GM12878 (cell line): Measurements from ENCODE around the gene GRIA4. TPM values are rescaled to one million over a fixed set of nuclear protein-coding genes. Genes with fewer than 3 reads are reported as not detected.

Experiments
- ATAC-seq: fragments of 200-7000 bp; cut with Tn5 transposase; 3 replicates; pipeline ENCODE4 v1.9.1; 2020; ENCODE audit warnings: mild to moderate bottlenecking, moderate library complexity
- BruUV-seq: library from RNA; stranded (reverse); fragments of 400-500 nt; replicated peaks from 2 replicates; lab custom pipeline; 2021; lab: Mats Ljungman, UMichigan
- CTCF ChIA-PET: fragments of 300-600 bp; sonication (Branson Sonifier 250); formaldehyde crosslinking; extraction: SDS; loops from one replicate; lab custom pipeline; 2021; ENCODE audit warnings: inconsistent platforms; lab: Yijun Ruan, JAX
- POLR2A ChIA-PET: fragments of 350-600 bp; formaldehyde crosslinking; extraction: SDS; loops from one replicate; lab custom pipeline; 2021; ENCODE audit warnings: inconsistent platforms; lab: Charles Lee
- RAD21 ChIA-PET: fragments of 300-600 bp; sonication (Branson Sonifier 250); formaldehyde crosslinking; loops from one replicate; lab custom pipeline; 2023; ENCODE audit warnings: antibody characterized with exemption; ENCODE audit not compliant: unreplicated experiment; lab: Charles Lee
- SMC1A ChIA-PET: fragments of 300-600 bp; sonication (Branson Sonifier 250); formaldehyde crosslinking; loops from one replicate; lab custom pipeline; 2023; ENCODE audit not compliant: unreplicated experiment, uncharacterized antibody; lab: Charles Lee
- DNase-seq: peaks from one replicate; pipeline ENCODE4 v3.0.0-alpha.2; 2011; ENCODE audit warnings: low read depth, low spot score
- FAIRE-seq: peaks from 3 replicates; lab custom pipeline; 2011; peaks lifted over from hg19 to GRCh38; lab: Jason Lieb, UNC
- H2AFZ ChIP-seq: 2 replicates; pipeline ENCODE4 v1.6.0; 2011; ENCODE audit warnings: low read depth, low read length, control low read depth; ENCODE audit not compliant: control insufficient read depth
- H3K27ac ChIP-seq: 2 replicates; pipeline ENCODE4 v1.5.1; 2011; ENCODE audit warnings: control low read depth; ENCODE audit not compliant: control insufficient read depth, insufficient read depth
- H3K27me3 ChIP-seq, 2 experiments: replicated peaks in 1 of 2; 2 replicates each; pipeline versions ENCODE4 v1.6.0 to v1.6.1; 2011; ENCODE audit warnings: low read length in 1 of 2; ENCODE audit not compliant: control insufficient read depth in 2 of 2, insufficient read depth in 2 of 2
- H3K36me3 ChIP-seq, 2 experiments: 2 replicates each; pipeline ENCODE4 v1.5.1; 2011; ENCODE audit warnings: low read length in 1 of 2; ENCODE audit not compliant: control insufficient read depth in 2 of 2, insufficient read depth in 2 of 2
- H3K4me1 ChIP-seq: 2 replicates; pipeline ENCODE4 v1.6.1; 2011; ENCODE audit warnings: mild to moderate bottlenecking, low read length, moderate library complexity, mixed read lengths; ENCODE audit not compliant: control insufficient read depth, insufficient read depth
- H3K4me2 ChIP-seq: 2 replicates; pipeline ENCODE4 v1.6.0; 2011; ENCODE audit warnings: control low read depth; ENCODE audit not compliant: control insufficient read depth, insufficient read depth
- H3K4me3 ChIP-seq: fragments of 200-600 bp; sonication (generic); 2 replicates; pipeline ENCODE4 v1.5.1; 2016
- H3K79me2 ChIP-seq: 2 replicates; pipeline ENCODE4 v1.6.0; 2011; ENCODE audit warnings: low read length; ENCODE audit not compliant: control insufficient read depth, insufficient read depth
- H3K9ac ChIP-seq: 2 replicates; pipeline ENCODE4 v1.8.0; 2011; ENCODE audit warnings: low read length, control low read depth, mixed read lengths; ENCODE audit not compliant: control insufficient read depth, insufficient read depth
- H3K9me3 ChIP-seq: replicated peaks from 3 replicates; pipeline ENCODE4 v1.5.1; 2011; ENCODE audit warnings: mild to moderate bottlenecking, low read length; ENCODE audit not compliant: control insufficient read depth, insufficient read depth
- H4K20me1 ChIP-seq: 2 replicates; pipeline ENCODE4 v1.6.0; 2011; ENCODE audit not compliant: control insufficient read depth, insufficient read depth
- ASH2L ChIP-seq: fragments of 300-600, 200-600 bp; sonication (generic); IDR thresholded peaks from 2 replicates; pipeline ENCODE4 v1.6.1; 2017; ENCODE audit warnings: low read depth, mild to moderate bottlenecking, borderline replicate concordance
- ATF7 ChIP-seq: fragments of 450-650 bp; IDR thresholded peaks from 2 replicates; pipeline ENCODE4 v1.6.1; 2016; ENCODE audit warnings: low read depth, mild to moderate bottlenecking
- BCL3 ChIP-seq: IDR thresholded peaks from 2 replicates; pipeline ENCODE4 v1.6.1; 2011; ENCODE audit warnings: borderline replicate concordance, low read depth, mild to moderate bottlenecking, moderate library complexity, low read length; ENCODE audit not compliant: insufficient read depth, poor library complexity, severe bottlenecking
- BMI1 ChIP-seq: fragments of 450-650 bp; IDR thresholded peaks from 2 replicates; pipeline ENCODE4 v1.6.1; 2016; ENCODE audit warnings: mild to moderate bottlenecking, moderate library complexity, borderline replicate concordance
- BRCA1 ChIP-seq: IDR thresholded peaks from 2 replicates; pipeline ENCODE4 v1.6.1; 2011; ENCODE audit warnings: low read depth, low read length, improper control_type of control experiment
- ELK1 ChIP-seq: IDR thresholded peaks from 2 replicates; pipeline ENCODE4 v1.6.1; 2012; ENCODE audit warnings: low read depth, low read length, improper control_type of control experiment
- HDAC6 ChIP-seq: fragments of 200-600 bp; sonication (generic); IDR thresholded peaks from one replicate; pipeline ENCODE4 v1.8.0; 2017; ENCODE audit warnings: antibody characterized with exemption; ENCODE audit not compliant: unreplicated experiment
- HDGF ChIP-seq: fragments of 450-650 bp; IDR thresholded peaks from 2 replicates; pipeline ENCODE4 v1.6.1; 2016; ENCODE audit warnings: antibody characterized with exemption
- MTA3 ChIP-seq: IDR thresholded peaks from 2 replicates; pipeline ENCODE4 v1.6.1; 2012; ENCODE audit warnings: low read length, inconsistent platforms, borderline replicate concordance
- NFYB ChIP-seq: IDR thresholded peaks from 2 replicates; pipeline ENCODE4 v1.6.1; 2011; ENCODE audit warnings: low read depth, mild to moderate bottlenecking, low read length, improper control_type of control experiment, moderate library complexity; ENCODE audit not compliant: insufficient read depth
- PBX3 ChIP-seq: IDR thresholded peaks from 2 replicates; pipeline ENCODE4 v1.6.1; 2011; ENCODE audit warnings: mild to moderate bottlenecking, low read depth, low read length, moderate library complexity; ENCODE audit not compliant: insufficient replicate concordance
- PML ChIP-seq: IDR thresholded peaks from 2 replicates; pipeline ENCODE4 v1.6.1; 2012; ENCODE audit warnings: low read length, inconsistent platforms
- POLR2AphosphoS5 ChIP-seq: IDR thresholded peaks from 2 replicates; pipeline ENCODE4 v1.6.1; 2011; ENCODE audit warnings: mild to moderate bottlenecking, low read length, inconsistent platforms
- RAD51 ChIP-seq: fragments of 450-650 bp; IDR thresholded peaks from 2 replicates; pipeline ENCODE4 v1.6.1; 2016; ENCODE audit warnings: moderate library complexity, mild to moderate bottlenecking, inconsistent platforms
- SUPT20H ChIP-seq: IDR thresholded peaks from 2 replicates; pipeline ENCODE4 v1.6.1; 2011; ENCODE audit warnings: low read depth, mild to moderate bottlenecking, low read length, moderate library complexity, borderline replicate concordance; ENCODE audit not compliant: control insufficient read depth
- TAF1 ChIP-seq: IDR thresholded peaks from 2 replicates; pipeline ENCODE4 v1.6.1; 2011; ENCODE audit warnings: mild to moderate bottlenecking, low read depth, low read length, borderline replicate concordance
- TCF7 ChIP-seq: IDR thresholded peaks from 2 replicates; pipeline ENCODE4 v1.6.1; 2014; ENCODE audit warnings: antibody characterized with exemption, borderline replicate concordance
- YY1 ChIP-seq: IDR thresholded peaks from 2 replicates; pipeline ENCODE4 v1.6.1; 2011; ENCODE audit warnings: low read depth, mild to moderate bottlenecking, low read length
- ZNF24 ChIP-seq: fragments of 450-650 bp; IDR thresholded peaks from 2 replicates; pipeline ENCODE4 v1.6.1; 2017; ENCODE audit warnings: antibody characterized with exemption, mild to moderate bottlenecking
- WGBS: methylation state at CpG from one replicate; pipeline ENCODE4 v1.1.6; 2016; ENCODE audit warnings: low lambda C conversion rate; ENCODE audit not compliant: insufficient replicate concordance, insufficient coverage; ENCODE audit errors: missing lambda C conversion rate; 5-methylcytosine and 5-hydroxymethylcytosine counted together
- in situ Hi-C: fragments of 300-500 bp; cut with MboI; formaldehyde crosslinking; loops from 9 replicates; pipeline ENCODE4 v1.14.3; 2018; ENCODE audit warnings: mixed read lengths
- intact Hi-C: fragments of 100-400 bp; cut with micrococcal nuclease; formaldehyde crosslinking; loops from one replicate; pipeline ENCODE4 v1.14.2; 2022; ENCODE audit not compliant: unreplicated experiment
- polyA plus RNA-seq, 11 experiments: library from polyadenylated mRNA; depleted of rRNA in 4 of 11; unstranded in 6 of 11; stranded (reverse) in 5 of 11; fragments of >200 nt; fragmentation: Nextera tagmentation in 4 of 11; fragmentation: Illumina TruSeq in 1 of 11; extraction: Ambion mirVana in 4 of 11; extraction: Trizol in 1 of 11; gene quantifications; 1 replicate in 1 of 11; 2 replicates in 10 of 11; pipeline versions ENCODE4 v1.2.1 to v1.2.3, GENCODE V29; 2011 to 2016; ENCODE audit warnings: inconsistent platforms in 2 of 11, missing spikeins in 2 of 11, low read depth in 1 of 11
- total RNA-seq, 4 experiments: library from RNA; depleted of rRNA in 3 of 4; stranded (reverse); fragments of >200 nt in 3 of 4; fragmentation: Illumina TruSeq in 1 of 4; extraction: Trizol in 1 of 4; gene quantifications; 2 replicates each; pipeline versions ENCODE4 v1.2.1 to v1.2.3, GENCODE V29; 2013 to 2021
- TF ChIP-seq, protein P1 (sequence below): IDR thresholded peaks from 2 replicates; pipeline ENCODE4 v1.6.1; 2011; ENCODE audit warnings: borderline replicate concordance, low read depth, mild to moderate bottlenecking, moderate library complexity, mixed read lengths, low read length; ENCODE audit not compliant: insufficient read depth; ENCODE audit errors: extremely low read length

GRIA4 gene
- total and polyA plus RNA-seq, 10 of the 15 experiments (the other 5 are each of a cell fraction or from before 2014, with no cell fraction given), result 0.04 TPM; not detected in 9

GRCh38 chr11:105935791-105936190 lies 325.9 kb downstream of the GRIA4 start (continued):
- no peak for TF ChIP-seq MTA3
- no peak for TF ChIP-seq ELK1
- TF ChIP-seq HDGF, result no peak
- TF ChIP-seq, all 136 proteins: peak for 0

DNA sequence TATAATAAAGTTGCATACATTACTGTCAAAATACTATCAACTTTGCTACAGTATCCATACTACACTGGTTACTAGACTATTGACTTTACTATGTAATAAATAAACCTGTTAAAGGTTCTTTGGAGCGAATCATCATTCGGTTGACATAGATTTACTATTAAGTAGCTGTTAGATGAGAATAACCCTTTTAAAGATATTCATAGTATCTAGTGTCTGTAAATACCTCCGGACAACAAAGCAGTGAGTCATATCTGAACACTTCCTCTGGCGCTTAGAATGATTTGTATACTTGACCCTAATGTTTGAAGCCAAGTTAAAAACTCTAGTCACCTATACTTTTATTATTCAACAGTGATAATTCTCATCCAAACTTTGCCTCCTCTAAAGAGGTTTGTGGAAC lies 327.5 kb downstream of the GRIA4 start:
- Histone ChIP-seq H2AFZ (no peak overlapping the region), H3K27ac (no peak overlapping the region), H3K27me3 (no peaks in the 10 kb centered on the region), H3K4me3 (no peak overlapping the region), H4K20me1 (no peaks in the 10 kb centered on the region), H3K36me3 (no peaks in the 10 kb centered on the region), H3K9ac (no peak overlapping the region), H3K79me2 (no peaks in the 10 kb centered on the region), H3K9me3 (no peaks in the 10 kb centered on the region), H3K4me1 (no peaks in the 10 kb centered on the region), H3K4me2 (no peak overlapping the region)
- ChIA-PET CTCF (no interaction called here), POLR2A (no interaction called here), RAD21 (no interaction called here), SMC1A (no interaction called here)
- DNase-seq, result no peak
- FAIRE-seq, result no peak
- intact Hi-C loops, result no loop called here
- TF ChIP-seq PML (no peak), BMI1 (no peak), YY1 (no peak), TAF1 (no peak), TCF7 (no peak), RAD51 (no peak), ASH2L (no peak), HDAC6 (no peak), PBX3 (no peak), POLR2AphosphoS5 (no peak), BCL3 (no peak), ATF7 (no peak), ZNF24 (no peak), BRCA1 (no peak), NFYB (no peak), SUPT20H (no peak)
- TF ChIP-seq, protein P1, sequence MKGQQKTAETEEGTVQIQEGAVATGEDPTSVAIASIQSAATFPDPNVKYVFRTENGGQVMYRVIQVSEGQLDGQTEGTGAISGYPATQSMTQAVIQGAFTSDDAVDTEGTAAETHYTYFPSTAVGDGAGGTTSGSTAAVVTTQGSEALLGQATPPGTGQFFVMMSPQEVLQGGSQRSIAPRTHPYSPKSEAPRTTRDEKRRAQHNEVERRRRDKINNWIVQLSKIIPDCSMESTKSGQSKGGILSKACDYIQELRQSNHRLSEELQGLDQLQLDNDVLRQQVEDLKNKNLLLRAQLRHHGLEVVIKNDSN, result no peak
- 20% methylated on average over 4 of the region's 4 CpGs for WGBS
- in situ Hi-C loops, result no loop called here
- no TSS peak for BruUV-seq
- ATAC-seq, result peak; percentile 54
